Activated CD4-positive, alpha-beta memory T cell treated with anti-CD3 and anti-CD28 coated beads for 36 hours (primary cell): ENCODE measurements around the gene ILK. TPM values are rescaled to one million over a fixed set of nuclear protein-coding genes. Genes with fewer than 3 reads are reported as not detected.

Source experiments
- CTCF ChIA-PET: fragments of 350-600 bp; sonication (Branson Sonifier 250); formaldehyde crosslinking; loops from one replicate; lab custom pipeline; 2021; ENCODE audit warnings: antibody characterized with exemption, inconsistent platforms; lab: Charles Lee
- POLR2A ChIA-PET: fragments of 350-600 bp; sonication (Branson Sonifier 250); formaldehyde crosslinking; loops from one replicate; lab custom pipeline; 2021; ENCODE audit warnings: antibody characterized with exemption; lab: Charles Lee
- DNase-seq: peaks from one replicate; pipeline ENCODE4 v3.0.0-alpha.2; 2020
- H3K27ac Mint-ChIP-seq: one replicate; pipeline ENCODE4 v1.8.0; 2021; ENCODE audit warnings: mixed read lengths
- H3K27me3 Mint-ChIP-seq: one replicate; pipeline ENCODE4 v1.8.0; 2021; ENCODE audit warnings: mixed read lengths
- H3K36me3 Mint-ChIP-seq: one replicate; pipeline ENCODE4 v1.8.0; 2021; ENCODE audit warnings: mixed read lengths
- H3K4me1 Mint-ChIP-seq: one replicate; pipeline ENCODE4 v1.8.0; 2021; ENCODE audit warnings: low read depth, mixed read lengths
- H3K4me3 Mint-ChIP-seq: one replicate; pipeline ENCODE4 v1.8.0; 2021; ENCODE audit warnings: mild to moderate bottlenecking, mixed read lengths
- H3K9me3 Mint-ChIP-seq: one replicate; pipeline ENCODE4 v1.8.0; 2021; ENCODE audit warnings: mixed read lengths
- intact Hi-C: fragments of 100-400 bp; cut with micrococcal nuclease; formaldehyde crosslinking; loops from one replicate; pipeline ENCODE4 v1.15.1; 2023
- total RNA-seq, 2 experiments: library from RNA; stranded (reverse); gene quantifications; one replicate each; pipeline ENCODE4 v1.2.3, GENCODE V29; 2021

Gene ILK
- total RNA-seq, 2 experiments from 2014 or later, result 89.2 to 95.8 TPM

- Mint-ChIP-seq H3K27me3 (no peaks in the 10 kb centered on the region), H3K4me1 (peaks cover 5% of the 10 kb centered on the region), H3K36me3 (peaks cover 9% of the 10 kb centered on the region), H3K9me3 (peaks cover 6% of the 10 kb centered on the region), H3K27ac (no peak overlapping the region), H3K4me3 (no peak overlapping the region)
- CTCF ChIA-PET, result interaction anchor here (0.8 to 1.9 kb wide), 2 partner anchors 180 to 199 kb away, joined by 3 to 5 read pairs; no protein-coding TSS in a partner anchor
- intact Hi-C loops, result no loop called here
- no peak for DNase-seq
- POLR2A ChIA-PET, result no interaction called here
Observed at GRCh38 chr11:6578134-6578533, 25.4 kb upstream of the ILK start.

GRCh38 chr11:6579681-6580080, 23.9 kb upstream of the ILK start:
- Mint-ChIP-seq H3K4me3 (no peak overlapping the region), H3K4me1 (peaks cover 5% of the 10 kb centered on the region), H3K36me3 (peaks cover 24% of the 10 kb centered on the region), H3K9me3 (peaks cover 21% of the 10 kb centered on the region), H3K27me3 (no peaks in the 10 kb centered on the region), H3K27ac (no peak overlapping the region)
- intact Hi-C loops, result no loop called here
- DNase-seq, result no peak
- CTCF ChIA-PET, result no interaction called here
- POLR2A ChIA-PET, result interaction anchor here (0.8 kb wide), 1 partner anchor 10 kb away, joined by 3 read pairs; no protein-coding TSS in a partner anchor

- H3K9me3 Mint-ChIP-seq, result peaks cover 25% of the 10 kb centered on the region
- H3K4me3 Mint-ChIP-seq, result no peak overlapping the region
- no peak overlapping the region for H3K27ac Mint-ChIP-seq
- no peaks in the 10 kb centered on the region for H3K27me3 Mint-ChIP-seq
- peaks cover 33% of the 10 kb centered on the region for H3K36me3 Mint-ChIP-seq
- intact Hi-C loops, result no loop called here
- CTCF ChIA-PET, result no interaction called here
- POLR2A ChIA-PET, result no interaction called here
- no peak for DNase-seq
- no peaks in the 10 kb centered on the region for H3K4me1 Mint-ChIP-seq
Observed at GRCh38 chr11:6583584-6583983, 20.0 kb upstream of the ILK start.

GRCh38 chr11:6584528-6584927, 19.0 kb upstream of the ILK start:
- peaks cover 33% of the 10 kb centered on the region for H3K36me3 Mint-ChIP-seq
- DNase-seq, result no peak
- peaks cover 25% of the 10 kb centered on the region for H3K9me3 Mint-ChIP-seq
- H3K27ac Mint-ChIP-seq, result no peak overlapping the region
- POLR2A ChIA-PET, result no interaction called here
- H3K27me3 Mint-ChIP-seq, result no peaks in the 10 kb centered on the region
- no peaks in the 10 kb centered on the region for H3K4me1 Mint-ChIP-seq
- CTCF ChIA-PET, result no interaction called here
- H3K4me3 Mint-ChIP-seq, result no peak overlapping the region
- intact Hi-C loops, result no loop called here

- CTCF ChIA-PET, result no interaction called here
- intact Hi-C loops, result no loop called here
- no peaks in the 10 kb centered on the region for H3K27me3 Mint-ChIP-seq
- POLR2A ChIA-PET, result interaction anchor here (1.3 kb wide), 1 partner anchor 10 kb away, joined by 5 read pairs; no protein-coding TSS in a partner anchor
- peaks cover 38% of the 10 kb centered on the region for H3K36me3 Mint-ChIP-seq
- H3K9me3 Mint-ChIP-seq, result peaks cover 25% of the 10 kb centered on the region
- H3K4me1 Mint-ChIP-seq, result no peaks in the 10 kb centered on the region
- no peak overlapping the region for H3K27ac Mint-ChIP-seq
- H3K4me3 Mint-ChIP-seq, result no peak overlapping the region
- no peak for DNase-seq
Observed at GRCh38 chr11:6586434-6587359, 16.9 kb upstream of the ILK start.

GRCh38 chr11:6587360-6587953, 16.1 kb upstream of the ILK start:
- POLR2A ChIA-PET, result interaction anchor here (1.3 kb wide), 1 partner anchor 9 kb away, joined by 5 read pairs; no protein-coding TSS in a partner anchor
- Mint-ChIP-seq H3K27ac (no peak overlapping the region), H3K9me3 (peaks cover 23% of the 10 kb centered on the region), H3K4me3 (no peak overlapping the region), H3K36me3 (peaks cover 38% of the 10 kb centered on the region), H3K27me3 (no peaks in the 10 kb centered on the region), H3K4me1 (no peaks in the 10 kb centered on the region)
- DNase-seq, result no peak
- CTCF ChIA-PET, result no interaction called here
- intact Hi-C loops, result no loop called here

- Mint-ChIP-seq H3K4me3 (no peak overlapping the region), H3K27me3 (no peaks in the 10 kb centered on the region), H3K9me3 (peaks cover 20% of the 10 kb centered on the region), H3K27ac (no peak overlapping the region), H3K36me3 (peaks cover 34% of the 10 kb centered on the region), H3K4me1 (no peaks in the 10 kb centered on the region)
- intact Hi-C loops, result no loop called here
- POLR2A ChIA-PET, result interaction anchor here (1.3 kb wide), 1 partner anchor 9 kb away, joined by 5 read pairs; no protein-coding TSS in a partner anchor
- CTCF ChIA-PET, result no interaction called here
- DNase-seq, result no peak
Observed at GRCh38 chr11:6588018-6588417, 15.6 kb upstream of the ILK start.

GRCh38 chr11:6594142-6594768, 9.3 kb upstream of the ILK start:
- Mint-ChIP-seq H3K27ac (no peak overlapping the region), H3K27me3 (no peaks in the 10 kb centered on the region), H3K4me1 (peaks cover 29% of the 10 kb centered on the region), H3K4me3 (no peak overlapping the region), H3K9me3 (no peaks in the 10 kb centered on the region), H3K36me3 (peaks cover 41% of the 10 kb centered on the region)
- POLR2A ChIA-PET, result interaction anchor here (1.2 kb wide), 1 partner anchor 9 kb away, joined by 3 read pairs; no protein-coding TSS in a partner anchor
- CTCF ChIA-PET, result interaction anchor here (0.6 to 1.8 kb wide), 5 partner anchors 89 to 215 kb away, joined by 3 to 4 read pairs (median 3); partner anchors contain the start of gene MRPL17
- DNase-seq, result no peak
- intact Hi-C loops, result no loop called here

GRCh38 chr11:6596239-6596877, 7.2 kb upstream of the ILK start:
- no peak overlapping the region for H3K4me3 Mint-ChIP-seq
- intact Hi-C loops, result no loop called here
- peaks cover 45% of the 10 kb centered on the region for H3K36me3 Mint-ChIP-seq
- H3K4me1 Mint-ChIP-seq, result peaks cover 37% of the 10 kb centered on the region
- ChIA-PET CTCF (interaction anchor here (0.7 to 1.4 kb wide), 6 partner anchors 15 to 110 kb away, joined by 3 to 6 read pairs (median 4); partner anchors contain the start of genes MRPL17 and TAF10), POLR2A (interaction anchor here (2.4 kb wide), 1 partner anchor 9 kb away, joined by 5 read pairs; no protein-coding TSS in a partner anchor)
- no peaks in the 10 kb centered on the region for H3K9me3 Mint-ChIP-seq
- peak overlapping the region; percentile 7 for H3K27ac Mint-ChIP-seq
- no peak for DNase-seq
- no peaks in the 10 kb centered on the region for H3K27me3 Mint-ChIP-seq

- no peak overlapping the region for H3K4me3 Mint-ChIP-seq
- peaks cover 48% of the 10 kb centered on the region for H3K4me1 Mint-ChIP-seq
- POLR2A ChIA-PET, result no interaction called here
- CTCF ChIA-PET, result interaction anchor here (0.6 to 0.9 kb wide), 2 partner anchors 85 to 108 kb away, joined by 3 read pairs; partner anchors contain the start of gene MRPL17
- H3K27me3 Mint-ChIP-seq, result no peaks in the 10 kb centered on the region
- intact Hi-C loops, result no loop called here
- DNase-seq, result no peak
- H3K27ac Mint-ChIP-seq, result no peak overlapping the region
- H3K9me3 Mint-ChIP-seq, result no peaks in the 10 kb centered on the region
- H3K36me3 Mint-ChIP-seq, result peaks cover 40% of the 10 kb centered on the region
Observed at GRCh38 chr11:6598555-6598954, 5.0 kb upstream of the ILK start.

- H3K4me1 Mint-ChIP-seq, result peaks cover 40% of the 10 kb centered on the region
- POLR2A ChIA-PET, result interaction anchor here (0.7 kb wide), 1 partner anchor 10 kb away, joined by 4 read pairs; no protein-coding TSS in a partner anchor
- H3K27ac Mint-ChIP-seq, result no peak overlapping the region
- H3K4me3 Mint-ChIP-seq, result no peak overlapping the region
- CTCF ChIA-PET, result interaction anchor here (0.9 to 1.1 kb wide), 4 partner anchors 68 to 158 kb away, joined by 3 read pairs; partner anchors contain the start of gene MRPL17
- H3K36me3 Mint-ChIP-seq, result peaks cover 34% of the 10 kb centered on the region
- DNase-seq, result no peak
- no peaks in the 10 kb centered on the region for H3K9me3 Mint-ChIP-seq
- intact Hi-C loops, result no loop called here
- no peaks in the 10 kb centered on the region for H3K27me3 Mint-ChIP-seq
Observed at GRCh38 chr11:6599449-6599848, 4.1 kb upstream of the ILK start.
